K562 (cell line): Measurements from ENCODE around the gene ARL6IP4. TPM values are rescaled to one million over a fixed set of nuclear protein-coding genes. Genes with fewer than 3 reads are reported as not detected.

Source experiments
- ATAC-seq: fragments of 200-7000 bp; cut with Tn5 transposase; 3 replicates; pipeline ENCODE4 v1.9.1; 2020; ENCODE audit warnings: moderate library complexity
- BruUV-seq: library from RNA; stranded (reverse); fragments of 400-500 nt; replicated peaks from 2 replicates; lab custom pipeline; 2021; lab: Mats Ljungman, UMichigan
- CTCF ChIA-PET: fragments of 300-600 bp; formaldehyde crosslinking; extraction: SDS; loops from one replicate; lab custom pipeline; 2021; ENCODE audit warnings: low intra/inter-chr PET ratio; lab: Yijun Ruan, JAX
- POLR2A ChIA-PET: fragments of 300-600, 350-650 bp; sonication (Branson Sonifier 250); formaldehyde crosslinking; extraction: SDS; loops from one replicate; lab custom pipeline; 2021; ENCODE audit warnings: antibody characterized with exemption, inconsistent platforms; lab: Yijun Ruan, JAX
- DNase-seq, 4 experiments: peaks; one replicate each; pipeline versions ENCODE4 v3.0.0 to v3.0.0-alpha.2; 2011 to 2018; ENCODE audit warnings: low spot score in 3 of 4, mixed read lengths in 3 of 4; ENCODE audit errors: extremely low read depth in 1 of 4
- FAIRE-seq: peaks from 2 replicates; lab custom pipeline; 2011; peaks lifted over from hg19 to GRCh38; lab: Jason Lieb, UNC
- H2AFZ ChIP-seq: 2 replicates; pipeline ENCODE4 v1.6.0; 2011; ENCODE audit warnings: low read depth, low read length, control low read depth, inconsistent platforms
- H3K27ac ChIP-seq: fragments of 200-600 bp; 3 replicates; pipeline ENCODE4 v1.8.0; 2011; ENCODE audit warnings: low read depth, mild to moderate bottlenecking, control low read depth, inconsistent platforms, low read length, moderate library complexity, mixed read lengths; ENCODE audit errors: extremely low read depth
- H3K27me3 ChIP-seq, 2 experiments: fragments of 300-600 bp in 1 of 2; 2 replicates in 1 of 2; 3 replicates in 1 of 2; pipeline versions ENCODE4 v1.6.0 to v1.8.0; 2011; ENCODE audit warnings: inconsistent platforms in 2 of 2, low read length in 2 of 2, mild to moderate bottlenecking in 1 of 2, mixed read lengths in 1 of 2, moderate library complexity in 1 of 2; ENCODE audit not compliant: control insufficient read depth in 2 of 2, insufficient read depth in 2 of 2
- H3K36me3 ChIP-seq: fragments of 300-600 bp; 3 replicates; pipeline ENCODE4 v1.8.0; 2011; ENCODE audit warnings: mild to moderate bottlenecking, low read length, inconsistent platforms; ENCODE audit not compliant: control insufficient read depth, insufficient read depth
- H3K4me1 ChIP-seq, 2 experiments: fragments of 200-600 bp in 1 of 2; replicated peaks in 1 of 2; 2 replicates in 1 of 2; 3 replicates in 1 of 2; pipeline versions ENCODE4 v1.5.1 to v1.8.0; 2011; ENCODE audit warnings: inconsistent platforms in 2 of 2, low read length in 2 of 2, mild to moderate bottlenecking in 1 of 2, mixed read lengths in 1 of 2, moderate library complexity in 1 of 2; ENCODE audit not compliant: control insufficient read depth in 2 of 2, insufficient read depth in 2 of 2
- H3K4me2 ChIP-seq: 2 replicates; pipeline ENCODE4 v1.6.1; 2011; ENCODE audit warnings: low read length, control low read depth, inconsistent platforms, mixed read lengths; ENCODE audit not compliant: insufficient read depth
- H3K4me3 ChIP-seq: fragments of 200-600 bp; sonication (generic), shearing (Covaris generic); 2 replicates; pipeline ENCODE4 v1.5.1; 2016; ENCODE audit warnings: control low read depth, inconsistent platforms
- H3K79me2 ChIP-seq: fragments of 200-600 bp; 3 replicates; pipeline ENCODE4 v1.8.0; 2011; ENCODE audit warnings: low read length, inconsistent platforms; ENCODE audit not compliant: control insufficient read depth, insufficient read depth
- H3K9ac ChIP-seq, 2 experiments: 2 replicates each; pipeline versions ENCODE4 v1.6.0 to v1.6.1; 2011; ENCODE audit warnings: low read depth in 2 of 2, low read length in 2 of 2, control low read depth in 1 of 2, inconsistent platforms in 1 of 2, mild to moderate bottlenecking in 1 of 2, mixed read lengths in 1 of 2; ENCODE audit not compliant: insufficient read depth in 1 of 2
- H3K9me1 ChIP-seq: one replicate; pipeline ENCODE4 v1.6.0; 2011; ENCODE audit warnings: inconsistent platforms, mild to moderate bottlenecking, low read length, moderate library complexity; ENCODE audit not compliant: control insufficient read depth, insufficient read depth
- H3K9me3 ChIP-seq: replicated peaks from 2 replicates; pipeline ENCODE4 v1.5.1; 2011; ENCODE audit warnings: low read depth, low read length, inconsistent platforms; ENCODE audit not compliant: control insufficient read depth, insufficient read depth
- H4K20me1 ChIP-seq: replicated peaks from 2 replicates; pipeline ENCODE4 v1.6.1; 2011; ENCODE audit warnings: low read length, inconsistent platforms, mixed read lengths; ENCODE audit not compliant: control insufficient read depth, insufficient read depth
- CHD4 ChIP-seq: fragments of 200-600 bp; sonication (generic); IDR thresholded peaks from 3 replicates; pipeline ENCODE4 v1.6.1; 2012; ENCODE audit warnings: low read depth, mild to moderate bottlenecking, mixed read lengths, low read length, inconsistent platforms; ENCODE audit not compliant: insufficient read depth, insufficient replicate concordance, poor library complexity, severe bottlenecking
- DPF2 ChIP-seq: fragments of 450-650 bp; IDR thresholded peaks from 2 replicates; pipeline ENCODE4 v1.6.1; 2016
- EWSR1 ChIP-seq: fragments of 450-650 bp; IDR thresholded peaks from 2 replicates; pipeline ENCODE4 v1.6.1; 2018; ENCODE audit warnings: borderline replicate concordance, mild to moderate bottlenecking, low read depth, moderate library complexity; ENCODE audit not compliant: partially characterized antibody
- EZH2 ChIP-seq: IDR thresholded peaks from 2 replicates; pipeline ENCODE4 v1.6.1; 2012; ENCODE audit warnings: low read depth, mild to moderate bottlenecking, inconsistent platforms, low read length, borderline replicate concordance
- HDGF ChIP-seq: fragments of 450-650 bp; IDR thresholded peaks from 2 replicates; pipeline ENCODE4 v1.6.1; 2016
- KAT2B ChIP-seq: IDR thresholded peaks from one replicate; pipeline ENCODE4 v1.6.1; 2012; ENCODE audit warnings: low read depth, mild to moderate bottlenecking, control low read depth, inconsistent platforms, low read length, moderate library complexity
- LCOR ChIP-seq: sonication (generic); formaldehyde crosslinking; IDR thresholded peaks from 2 replicates; pipeline ENCODE4 v1.8.0; 2022; ENCODE audit warnings: mild to moderate bottlenecking, missing genetic modification reagents
- SRSF1 ChIP-seq: fragments of 200-400 bp; formaldehyde crosslinking; IDR thresholded peaks from 2 replicates; pipeline ENCODE4 v1.6.1; 2017; ENCODE audit warnings: mild to moderate bottlenecking, low read depth, low read length, moderate library complexity
- STAG1 ChIP-seq: sonication (generic); formaldehyde crosslinking; IDR thresholded peaks from 2 replicates; pipeline ENCODE4 v1.5.0; 2020; ENCODE audit warnings: missing genetic modification reagents, borderline replicate concordance
- TEAD4 ChIP-seq, 2 experiments: sonication (generic) in 1 of 2; formaldehyde crosslinking in 1 of 2; IDR thresholded peaks; 2 replicates each; pipeline versions ENCODE4 v1.6.1 to v1.8.0; 2012 to 2022; ENCODE audit warnings: borderline replicate concordance in 1 of 2, inconsistent platforms in 1 of 2, low read length in 1 of 2, mild to moderate bottlenecking in 1 of 2, missing genetic modification reagents in 1 of 2
- USF1 ChIP-seq: sonication (generic); formaldehyde crosslinking; IDR thresholded peaks from 2 replicates; pipeline ENCODE4 v1.9.0; 2022; ENCODE audit warnings: mild to moderate bottlenecking, missing genetic modification reagents
- ZNF184 ChIP-seq: sonication (generic); formaldehyde crosslinking; IDR thresholded peaks from 2 replicates; pipeline ENCODE4 v1.5.0; 2020; ENCODE audit warnings: missing genetic modification reagents
- ZNF232 ChIP-seq: sonication (generic); formaldehyde crosslinking; IDR thresholded peaks from 2 replicates; pipeline ENCODE4 v1.8.0; 2022; ENCODE audit warnings: mild to moderate bottlenecking, missing genetic modification reagents
- ZNF644 ChIP-seq: fragments of 200-800 bp; sonication (Bioruptor generic); IDR thresholded peaks from 2 replicates; pipeline ENCODE4 v1.6.1; 2016; ENCODE audit warnings: low read depth, missing genetic modification characterization, missing compliant biosample characterization
- ZNF695 ChIP-seq: fragments of 450-650 bp; formaldehyde crosslinking; IDR thresholded peaks from 2 replicates; pipeline ENCODE4 v1.4.0; 2020; ENCODE audit warnings: mild to moderate bottlenecking, moderate library complexity
- WGBS: fragments of 100-300 bp; shearing (Covaris generic); methylation state at CpG from one replicate; pipeline ENCODE4 v1.1.6; 2016; ENCODE audit warnings: low coverage, mixed read lengths; ENCODE audit not compliant: insufficient coverage; ENCODE audit errors: missing lambda C conversion rate; 5-methylcytosine and 5-hydroxymethylcytosine counted together
- in situ Hi-C: fragments of 300-500 bp; cut with MboI; formaldehyde crosslinking; loops from 4 replicates; pipeline ENCODE4 v1.15.0; 2018; ENCODE audit warnings: inconsistent platforms, mixed read lengths
- intact Hi-C: fragments of 100-400 bp; cut with micrococcal nuclease; formaldehyde crosslinking; loops from 2 replicates; pipeline ENCODE4 v1.14.2; 2022
- polyA plus RNA-seq, 8 experiments: library from polyadenylated mRNA; depleted of rRNA in 4 of 8; stranded (reverse) in 5 of 8; unstranded in 3 of 8; fragments of >200 nt; fragmentation: Nextera tagmentation in 2 of 8; fragmentation: Illumina TruSeq in 1 of 8; extraction: Ambion mirVana in 2 of 8; extraction: Trizol in 1 of 8; gene quantifications; 2 replicates each; pipeline versions ENCODE4 v1.2.1 to v1.2.3, GENCODE V29; 2011 to 2014; ENCODE audit warnings: inconsistent platforms in 1 of 8, missing spikeins in 1 of 8
- total RNA-seq, 7 experiments: library from RNA; depleted of rRNA in 6 of 7; stranded (reverse); fragments of >200 nt in 6 of 7; fragmentation: Illumina TruSeq in 2 of 7; extraction: Trizol in 2 of 7; gene quantifications; 2 replicates each; pipeline versions ENCODE4 v1.2.1 to v1.2.3, GENCODE V29; 2011 to 2021; ENCODE audit warnings: low replicate concordance in 1 of 7
- TF ChIP-seq, protein P1 (sequence below): fragments of 250-450 bp; sonication (Bioruptor Pico); IDR thresholded peaks from 2 replicates; pipeline ENCODE4 v1.9.0; 2021; ENCODE audit warnings: mild to moderate bottlenecking, inconsistent platforms
- TF ChIP-seq, protein P2 (sequence below): fragments of 450-650 bp; IDR thresholded peaks from one replicate; pipeline ENCODE4 v1.6.1; 2018; ENCODE audit warnings: mild to moderate bottlenecking, moderate library complexity; ENCODE audit not compliant: partially characterized antibody

The ARL6IP4 gene
- total and polyA plus RNA-seq, 9 of the 15 experiments (the other 6 are each of a cell fraction or from before 2014, with no cell fraction given): 2.4 to 255 (median 151) TPM

GRCh38 chr12:122946690-122947341 is 33.7 kb upstream of the ARL6IP4 start:
- DNase-seq (peak; percentile 50 to 69 (median 58)), ATAC-seq (peak; percentile 89), FAIRE-seq (peak; percentile 83)
- Histone ChIP-seq H3K4me2 (no peak overlapping the region), H3K27ac (no peak overlapping the region; the same call in 2 of the 3 replicates), H3K9ac (peak overlapping the region in 1 of 2 experiments; percentile 68; a peak in 2 of 4 replicates), H2AFZ (no peak overlapping the region; the same call in 1 of the 2 replicates), H3K4me3 (no peak overlapping the region), H3K4me1 (peaks cover 6 to 36% of the 10 kb centered on the region in 2 experiments; a peak in 4 of 5 replicates), H3K79me2 (no peaks in the 10 kb centered on the region), H4K20me1 (no peaks in the 10 kb centered on the region; the same call in 1 of the 2 replicates), H3K9me3 (no peaks in the 10 kb centered on the region), H3K36me3 (no peaks in the 10 kb centered on the region; the same call in 2 of the 3 replicates), H3K9me1 (no peaks in the 10 kb centered on the region), H3K27me3 (no peaks in the 10 kb centered on the region)
- ChIA-PET CTCF (interaction anchor here (0.8 kb wide), 1 partner anchor 87 kb away, joined by 3 read pairs; no protein-coding TSS in a partner anchor), POLR2A (no interaction called here)
- BruUV-seq: no TSS peak
- WGBS: 50% methylated on average over 10 of the region's 10 CpGs
- intact Hi-C loops (no loop called here), in situ Hi-C loops (no loop called here)
- no peak for TF ChIP-seq CHD4
- TF ChIP-seq KAT2B: no peak
- TF ChIP-seq LCOR (CRISPR knock-in tag): no peak
- no peak for TF ChIP-seq HDGF
- no peak for TF ChIP-seq ZNF232 (CRISPR knock-in tag)
- no peak for TF ChIP-seq STAG1 (CRISPR knock-in tag)
- TF ChIP-seq ZNF695 (CRISPR knock-in tag): no peak
- TF ChIP-seq, protein P1, sequence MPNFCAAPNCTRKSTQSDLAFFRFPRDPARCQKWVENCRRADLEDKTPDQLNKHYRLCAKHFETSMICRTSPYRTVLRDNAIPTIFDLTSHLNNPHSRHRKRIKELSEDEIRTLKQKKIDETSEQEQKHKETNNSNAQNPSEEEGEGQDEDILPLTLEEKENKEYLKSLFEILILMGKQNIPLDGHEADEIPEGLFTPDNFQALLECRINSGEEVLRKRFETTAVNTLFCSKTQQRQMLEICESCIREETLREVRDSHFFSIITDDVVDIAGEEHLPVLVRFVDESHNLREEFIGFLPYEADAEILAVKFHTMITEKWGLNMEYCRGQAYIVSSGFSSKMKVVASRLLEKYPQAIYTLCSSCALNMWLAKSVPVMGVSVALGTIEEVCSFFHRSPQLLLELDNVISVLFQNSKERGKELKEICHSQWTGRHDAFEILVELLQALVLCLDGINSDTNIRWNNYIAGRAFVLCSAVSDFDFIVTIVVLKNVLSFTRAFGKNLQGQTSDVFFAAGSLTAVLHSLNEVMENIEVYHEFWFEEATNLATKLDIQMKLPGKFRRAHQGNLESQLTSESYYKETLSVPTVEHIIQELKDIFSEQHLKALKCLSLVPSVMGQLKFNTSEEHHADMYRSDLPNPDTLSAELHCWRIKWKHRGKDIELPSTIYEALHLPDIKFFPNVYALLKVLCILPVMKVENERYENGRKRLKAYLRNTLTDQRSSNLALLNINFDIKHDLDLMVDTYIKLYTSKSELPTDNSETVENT (CRISPR knock-in tag): no peak
- TF ChIP-seq, protein P2, sequence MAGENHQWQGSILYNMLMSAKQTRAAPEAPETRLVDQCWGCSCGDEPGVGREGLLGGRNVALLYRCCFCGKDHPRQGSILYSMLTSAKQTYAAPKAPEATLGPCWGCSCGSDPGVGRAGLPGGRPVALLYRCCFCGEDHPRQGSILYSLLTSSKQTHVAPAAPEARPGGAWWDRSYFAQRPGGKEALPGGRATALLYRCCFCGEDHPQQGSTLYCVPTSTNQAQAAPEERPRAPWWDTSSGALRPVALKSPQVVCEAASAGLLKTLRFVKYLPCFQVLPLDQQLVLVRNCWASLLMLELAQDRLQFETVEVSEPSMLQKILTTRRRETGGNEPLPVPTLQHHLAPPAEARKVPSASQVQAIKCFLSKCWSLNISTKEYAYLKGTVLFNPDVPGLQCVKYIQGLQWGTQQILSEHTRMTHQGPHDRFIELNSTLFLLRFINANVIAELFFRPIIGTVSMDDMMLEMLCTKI: no peak
- TF ChIP-seq ZNF184 (CRISPR knock-in tag): no peak
- no peak for TF ChIP-seq EWSR1
- TF ChIP-seq TEAD4 (IDR thresholded peaks at IDR 0.05; ENCODE audit: low read length): no peak
- TF ChIP-seq TEAD4 (CRISPR knock-in tag; IDR thresholded peaks at IDR 0.05; ENCODE audit: borderline replicate concordance): no peak
- no peak for TF ChIP-seq ZNF644 (tag)
- TF ChIP-seq DPF2: 0 out of 2 replicates have a peak, but pooled peaks have one; percentile 16
- TF ChIP-seq SRSF1: no peak
- TF ChIP-seq EZH2: no peak
- peak; percentile 62 for TF ChIP-seq USF1
